Neuronal stem cell (in vitro differentiated cells): ENCODE measurements around the gene IRF8.

Source experiments
- DNase-seq: peaks from one replicate; pipeline ENCODE4 v3.0.0-alpha.2; 2013; ENCODE audit warnings: low spot score
- H2AFZ ChIP-seq: one replicate; pipeline ENCODE4 v1.6.1; 2013; ENCODE audit warnings: mild to moderate bottlenecking, low read length, inconsistent platforms
- H2AK5ac ChIP-seq: 2 replicates; pipeline ENCODE4 v1.6.1; 2013; ENCODE audit warnings: low read depth, mild to moderate bottlenecking, inconsistent platforms, low read length, moderate library complexity, mixed read lengths
- H2BK120ac ChIP-seq: 2 replicates; pipeline ENCODE4 v1.6.1; 2013; ENCODE audit warnings: low read depth, mild to moderate bottlenecking, inconsistent platforms, low read length, moderate library complexity, mixed read lengths
- H2BK12ac ChIP-seq: one replicate; pipeline ENCODE4 v1.6.1; 2013; ENCODE audit warnings: low read length, inconsistent platforms
- H2BK15ac ChIP-seq: 2 replicates; pipeline ENCODE4 v1.6.1; 2013; ENCODE audit warnings: mild to moderate bottlenecking, low read length, inconsistent platforms, mixed read lengths
- H2BK5ac ChIP-seq: one replicate; pipeline ENCODE4 v1.6.1; 2013; ENCODE audit warnings: inconsistent platforms, mild to moderate bottlenecking, low read length, moderate library complexity
- H3K14ac ChIP-seq: one replicate; pipeline ENCODE4 v1.6.1; 2013; ENCODE audit warnings: low read length, inconsistent platforms
- H3K18ac ChIP-seq: 2 replicates; pipeline ENCODE4 v1.6.1; 2013; ENCODE audit warnings: low read length, inconsistent platforms
- H3K23ac ChIP-seq: 2 replicates; pipeline ENCODE4 v1.6.1; 2013; ENCODE audit warnings: low read depth, mild to moderate bottlenecking, mixed read lengths, low read length, inconsistent platforms; ENCODE audit not compliant: poor library complexity
- H3K27ac ChIP-seq: replicated peaks from 3 replicates; pipeline ENCODE4 v1.5.1; 2013; ENCODE audit warnings: low read length, inconsistent platforms
- H3K27me3 ChIP-seq, 3 experiments: 2 replicates each; pipeline ENCODE4 v1.6.1; 2013; ENCODE audit warnings: low read length in 3 of 3, mild to moderate bottlenecking in 2 of 3, inconsistent platforms in 1 of 3, low read depth in 1 of 3, mixed read lengths in 1 of 3, moderate library complexity in 1 of 3; ENCODE audit not compliant: control insufficient read depth in 3 of 3, insufficient read depth in 3 of 3
- H3K36me3 ChIP-seq, 2 donors: replicated peaks in 1 of 2; 2 replicates each; pipeline ENCODE4 v1.6.1; 2013; ENCODE audit warnings: low read length in 2 of 2; ENCODE audit not compliant: control insufficient read depth in 2 of 2, insufficient read depth in 2 of 2
- H3K4ac ChIP-seq: 2 replicates; pipeline ENCODE4 v1.6.1; 2013; ENCODE audit warnings: inconsistent platforms, mild to moderate bottlenecking, low read length, moderate library complexity
- H3K4me1 ChIP-seq, 2 donors: 1 replicate in 1 of 2; 2 replicates in 1 of 2; pipeline ENCODE4 v1.6.1; 2013; ENCODE audit warnings: low read length in 2 of 2, low read depth in 1 of 2; ENCODE audit not compliant: control insufficient read depth in 2 of 2, insufficient read depth in 1 of 2
- H3K4me2 ChIP-seq: one replicate; pipeline ENCODE4 v1.6.1; 2013; ENCODE audit warnings: mild to moderate bottlenecking, low read length, inconsistent platforms; ENCODE audit not compliant: insufficient read depth, poor library complexity, severe bottlenecking
- H3K4me3 ChIP-seq, 2 donors: 2 replicates each; pipeline ENCODE4 v1.5.1; 2013; ENCODE audit warnings: low read length in 2 of 2, mild to moderate bottlenecking in 2 of 2, inconsistent platforms in 1 of 2, moderate library complexity in 1 of 2
- H3K79me1 ChIP-seq: one replicate; pipeline ENCODE4 v1.6.1; 2013; ENCODE audit warnings: low read depth, mild to moderate bottlenecking, inconsistent platforms, low read length, moderate library complexity
- H3K9ac ChIP-seq: one replicate; pipeline ENCODE4 v1.6.1; 2013; ENCODE audit warnings: mild to moderate bottlenecking, low read depth, low read length, inconsistent platforms; ENCODE audit not compliant: poor library complexity
- H3K9me3 ChIP-seq, 2 donors: replicated peaks in 1 of 2; 2 replicates each; pipeline versions ENCODE3 to v1.6.1; 2013; ENCODE audit warnings: low read length in 2 of 2, mild to moderate bottlenecking in 2 of 2, inconsistent platforms in 1 of 2, low read depth in 1 of 2, mixed read lengths in 1 of 2, moderate library complexity in 1 of 2; ENCODE audit not compliant: control insufficient read depth in 2 of 2, insufficient read depth in 1 of 2
- H4K8ac ChIP-seq: one replicate; pipeline ENCODE4 v1.6.1; 2013; ENCODE audit warnings: low read depth, mild to moderate bottlenecking, inconsistent platforms, low read length, moderate library complexity
- H4K91ac ChIP-seq: one replicate; pipeline ENCODE4 v1.6.1; 2013; ENCODE audit warnings: low read length, low read depth, mild to moderate bottlenecking, inconsistent platforms; ENCODE audit not compliant: poor library complexity
- whole genome bisulfite sequencing, 2 donors: extraction: QIAGEN DNeasy Blood & Tissue Kit; methylation state at CpG; one replicate each; pipeline ENCODE4 v1.1.7; 2013; ENCODE audit warnings: missing lambda C conversion rate in 2 of 2, mixed read lengths in 1 of 2; ENCODE audit not compliant: insufficient read length in 2 of 2, insufficient replicate concordance in 1 of 2; ENCODE audit errors: extremely low coverage in 2 of 2; 5-methylcytosine and 5-hydroxymethylcytosine counted together

IRF8 gene

GRCh38 chr16:85869206-85869605 is 29.8 kb upstream of the IRF8 start:
- no peak for DNase-seq
- Histone ChIP-seq H3K9ac (no peak overlapping the region), H3K4me3 (no peak overlapping the region), H3K4me1 (no peaks in the 10 kb centered on the region), H3K4ac (no peak overlapping the region), H3K27me3 (peaks cover 0 to 4% (median 0%) of the 10 kb centered on the region in 3 experiments), H3K18ac (no peak overlapping the region), H3K79me1 (no peaks in the 10 kb centered on the region), H2BK15ac (no peak overlapping the region), H3K27ac (no peak overlapping the region), H2BK12ac (no peak overlapping the region), H2AFZ (no peak overlapping the region), H3K36me3 (no peaks in the 10 kb centered on the region), H2AK5ac (no peak overlapping the region), H4K91ac (no peak overlapping the region), H3K23ac (no peak overlapping the region), H3K9me3 (peaks cover 0 to 2% of the 10 kb centered on the region in 2 donors), H2BK5ac (no peak overlapping the region), H4K8ac (no peak overlapping the region), H3K4me2 (no peak overlapping the region), H2BK120ac (no peak overlapping the region), H3K14ac (no peak overlapping the region)

- Histone ChIP-seq H2BK12ac (no peak overlapping the region), H3K14ac (no peak overlapping the region), H3K4me3 (no peak overlapping the region), H2AFZ (no peak overlapping the region), H3K4me2 (peak overlapping the region; percentile 11), H3K27me3 (peaks cover 0 to 4% (median 0%) of the 10 kb centered on the region in 3 experiments), H3K9me3 (peaks cover 0 to 2% of the 10 kb centered on the region in 2 donors), H3K9ac (no peak overlapping the region), H3K4ac (no peak overlapping the region), H3K4me1 (no peaks in the 10 kb centered on the region), H2BK15ac (no peak overlapping the region), H3K18ac (no peak overlapping the region), H2BK5ac (no peak overlapping the region), H2BK120ac (no peak overlapping the region), H2AK5ac (no peak overlapping the region), H4K8ac (no peak overlapping the region), H4K91ac (no peak overlapping the region), H3K27ac (no peak overlapping the region), H3K36me3 (no peaks in the 10 kb centered on the region), H3K23ac (no peak overlapping the region), H3K79me1 (no peaks in the 10 kb centered on the region)
- no peak for DNase-seq
- WGBS, 2 donors, result no CpG with 5 or more reads among the region's 12 CpGs
These were observed 29.0 kb upstream of the IRF8 start for GRCh38 chr16:85869785-85870558.

- no peak for DNase-seq
- H2AK5ac ChIP-seq, result no peak overlapping the region
- no peak overlapping the region for H4K8ac ChIP-seq
- H3K27me3 ChIP-seq, result peaks cover 0 to 4% (median 0%) of the 10 kb centered on the region in 3 experiments
- no peak overlapping the region for H3K4ac ChIP-seq
- peaks cover 0 to 2% of the 10 kb centered on the region in 2 donors for H3K9me3 ChIP-seq
- H2BK5ac ChIP-seq, result no peak overlapping the region
- H3K4me1 ChIP-seq, result no peaks in the 10 kb centered on the region
- no peak overlapping the region for H2AFZ ChIP-seq
- no peak overlapping the region for H3K4me3 ChIP-seq
- WGBS, 2 donors, result no CpG with 5 or more reads among the region's 7 CpGs
- H3K14ac ChIP-seq, result no peak overlapping the region
- H3K23ac ChIP-seq, result no peak overlapping the region
- H2BK15ac ChIP-seq, result no peak overlapping the region
- no peak overlapping the region for H3K18ac ChIP-seq
- no peaks in the 10 kb centered on the region for H3K79me1 ChIP-seq
- H3K27ac ChIP-seq, result no peak overlapping the region
- no peak overlapping the region for H3K9ac ChIP-seq
- H4K91ac ChIP-seq, result no peak overlapping the region
- no peak overlapping the region for H2BK120ac ChIP-seq
- no peak overlapping the region for H3K4me2 ChIP-seq
- H2BK12ac ChIP-seq, result no peak overlapping the region
- H3K36me3 ChIP-seq, result no peaks in the 10 kb centered on the region
These were observed 27.2 kb upstream of the IRF8 start for GRCh38 chr16:85871756-85872155.

GRCh38 chr16:85872734-85873133 is 26.2 kb upstream of the IRF8 start:
- H3K14ac ChIP-seq, result no peak overlapping the region
- no peak overlapping the region for H2BK15ac ChIP-seq
- H2BK120ac ChIP-seq, result no peak overlapping the region
- no peak for DNase-seq
- no peaks in the 10 kb centered on the region for H3K9me3 ChIP-seq
- no peaks in the 10 kb centered on the region for H3K4me1 ChIP-seq
- no peak overlapping the region for H3K23ac ChIP-seq
- H2AK5ac ChIP-seq, result no peak overlapping the region
- H2BK5ac ChIP-seq, result no peak overlapping the region
- no peak overlapping the region for H2BK12ac ChIP-seq
- H3K27ac ChIP-seq, result no peak overlapping the region
- H4K8ac ChIP-seq, result no peak overlapping the region
- no peak overlapping the region for H3K4me2 ChIP-seq
- H3K9ac ChIP-seq, result no peak overlapping the region
- H3K36me3 ChIP-seq, result no peaks in the 10 kb centered on the region
- no CpG with 5 or more reads among the region's 7 CpGs for WGBS, 2 donors
- H4K91ac ChIP-seq, result no peak overlapping the region
- H3K4ac ChIP-seq, result no peak overlapping the region
- H3K79me1 ChIP-seq, result no peaks in the 10 kb centered on the region
- no peak overlapping the region for H3K4me3 ChIP-seq
- H2AFZ ChIP-seq, result no peak overlapping the region
- peaks cover 0 to 4% (median 0%) of the 10 kb centered on the region in 3 experiments for H3K27me3 ChIP-seq
- H3K18ac ChIP-seq, result no peak overlapping the region
